OCI-LY1 (cell line): ENCODE measurements around the gene ELAVL4.

Source experiments
- H2AFZ ChIP-seq: fragments of 200-600 bp; sonication (generic), shearing (Covaris generic); 2 replicates; pipeline ENCODE4 v1.6.0; 2014; ENCODE audit warnings: antibody characterized with exemption, mild to moderate bottlenecking, low read length
- H3F3A ChIP-seq: fragments of 200-600 bp; sonication (generic), shearing (Covaris generic); 2 replicates; pipeline ENCODE4 v1.6.0; 2014; ENCODE audit warnings: mild to moderate bottlenecking, antibody characterized with exemption, low read length, moderate library complexity; ENCODE audit not compliant: insufficient read depth
- H3K27ac ChIP-seq: fragments of 200-600 bp; sonication (generic); 2 replicates; pipeline ENCODE4 v1.5.1; 2014; ENCODE audit warnings: low read length, mixed run types, mild to moderate bottlenecking, low read depth; ENCODE audit not compliant: poor library complexity, severe bottlenecking
- H3K27me3 ChIP-seq: fragments of 200-600 bp; sonication (generic); 2 replicates; pipeline ENCODE4 v1.6.0; 2014; ENCODE audit warnings: antibody characterized with exemption, mild to moderate bottlenecking, low read length, moderate library complexity; ENCODE audit not compliant: insufficient read depth
- H3K36me3 ChIP-seq: fragments of 200-600 bp; sonication (generic); 2 replicates; pipeline ENCODE4 v1.6.1; 2014; ENCODE audit warnings: mild to moderate bottlenecking, antibody characterized with exemption, low read length, moderate library complexity, mixed read lengths; ENCODE audit not compliant: insufficient read depth
- H3K4me1 ChIP-seq: fragments of 200-600 bp; sonication (generic); 2 replicates; pipeline ENCODE4 v1.5.1; 2014; ENCODE audit warnings: mild to moderate bottlenecking, low read length, moderate library complexity; ENCODE audit not compliant: insufficient read depth, severe bottlenecking
- H3K4me2 ChIP-seq: fragments of 200-600 bp; sonication (generic), shearing (Covaris generic); 2 replicates; pipeline ENCODE4 v1.6.1; 2014; ENCODE audit warnings: low read length
- H3K4me3 ChIP-seq: fragments of 200-600 bp; sonication (generic); 2 replicates; pipeline ENCODE4 v1.5.1; 2014; ENCODE audit warnings: low read length, low read depth, mild to moderate bottlenecking, mixed read lengths; ENCODE audit not compliant: poor library complexity, severe bottlenecking
- H3K79me2 ChIP-seq: fragments of 200-600 bp; shearing (Covaris generic); 2 replicates; pipeline ENCODE4 v1.6.1; 2016; ENCODE audit warnings: mixed run types, low read length, mixed read lengths; ENCODE audit not compliant: insufficient read depth
- H3K9ac ChIP-seq: fragments of 200-600 bp; sonication (generic), shearing (Covaris generic); 2 replicates; pipeline ENCODE4 v1.6.1; 2014; ENCODE audit warnings: mild to moderate bottlenecking, low read length, mixed read lengths
- H3K9me2 ChIP-seq: fragments of 200-600 bp; sonication (generic), shearing (Covaris generic); 2 replicates; pipeline ENCODE4 v1.6.1; 2014; ENCODE audit warnings: low read depth, mild to moderate bottlenecking, low read length, mixed read lengths
- H3K9me3 ChIP-seq: fragments of 200-600 bp; shearing (Covaris generic); 2 replicates; pipeline ENCODE4 v1.6.1; 2014; ENCODE audit warnings: low read length, mixed read lengths
- H4K20me1 ChIP-seq: fragments of 200-600 bp; sonication (generic), shearing (Covaris generic); 2 replicates; pipeline ENCODE4 v1.6.0; 2016; ENCODE audit warnings: mild to moderate bottlenecking, low read length; ENCODE audit not compliant: insufficient read depth
- CTCF ChIP-seq: fragments of 200-600 bp; sonication (generic), shearing (Covaris generic); IDR thresholded peaks from 2 replicates; pipeline ENCODE4 v1.5.1; 2017; ENCODE audit warnings: mild to moderate bottlenecking, antibody characterized with exemption, low read length, moderate library complexity, mixed read lengths
- EZH2 ChIP-seq: fragments of 200-600 bp; sonication (generic), shearing (Covaris generic); IDR thresholded peaks from 2 replicates; pipeline ENCODE4 v1.8.0; 2017; ENCODE audit warnings: borderline replicate concordance, mixed run types, mild to moderate bottlenecking, antibody characterized with exemption, low read length, moderate library complexity, mixed read lengths

The ELAVL4 gene

GRCh38 chr1:50237056-50237455 lies 128.3 kb downstream of the ELAVL4 start:
- Histone ChIP-seq H3F3A (no peaks in the 10 kb centered on the region), H3K9ac (no peak overlapping the region), H3K9me2 (no peaks in the 10 kb centered on the region), H3K4me2 (no peak overlapping the region), H3K27ac (no peak overlapping the region), H3K9me3 (no peaks in the 10 kb centered on the region), H3K4me1 (no peaks in the 10 kb centered on the region), H4K20me1 (no peaks in the 10 kb centered on the region), H3K79me2 (no peaks in the 10 kb centered on the region), H3K4me3 (no peak overlapping the region), H3K27me3 (0 out of 2 replicates have a peak, but pooled peaks cover 3% of the 10 kb centered on the region), H3K36me3 (no peaks in the 10 kb centered on the region), H2AFZ (no peak overlapping the region)
- TF ChIP-seq CTCF (no peak), EZH2 (no peak)

- H3K79me2 ChIP-seq, result no peaks in the 10 kb centered on the region
- no peak overlapping the region for H3K27ac ChIP-seq
- no peaks in the 10 kb centered on the region for H3F3A ChIP-seq
- H3K9me3 ChIP-seq, result no peaks in the 10 kb centered on the region
- H3K9ac ChIP-seq, result no peak overlapping the region
- no peak overlapping the region for H2AFZ ChIP-seq
- no peaks in the 10 kb centered on the region for H3K27me3 ChIP-seq
- TF ChIP-seq CTCF (no peak), EZH2 (no peak)
- H3K9me2 ChIP-seq, result no peaks in the 10 kb centered on the region
- H3K4me2 ChIP-seq, result no peak overlapping the region
- H3K36me3 ChIP-seq, result no peaks in the 10 kb centered on the region
- no peak overlapping the region for H3K4me3 ChIP-seq
- H3K4me1 ChIP-seq, result no peaks in the 10 kb centered on the region
- no peaks in the 10 kb centered on the region for H4K20me1 ChIP-seq
Measured at GRCh38 chr1:50243939-50244338, 135.2 kb downstream of the ELAVL4 start.

- no peak overlapping the region for H2AFZ ChIP-seq
- no peak overlapping the region for H3K27ac ChIP-seq
- no peak overlapping the region for H3K4me2 ChIP-seq
- H3K9me3 ChIP-seq, result no peaks in the 10 kb centered on the region
- no peak overlapping the region for H3K9ac ChIP-seq
- no peak overlapping the region for H3K4me3 ChIP-seq
- TF ChIP-seq CTCF (no peak), EZH2 (no peak)
- H4K20me1 ChIP-seq, result no peaks in the 10 kb centered on the region
- no peaks in the 10 kb centered on the region for H3K27me3 ChIP-seq
- no peaks in the 10 kb centered on the region for H3K9me2 ChIP-seq
- H3F3A ChIP-seq, result no peaks in the 10 kb centered on the region
- H3K79me2 ChIP-seq, result no peaks in the 10 kb centered on the region
- peaks cover 22% of the 10 kb centered on the region for H3K4me1 ChIP-seq
- no peaks in the 10 kb centered on the region for H3K36me3 ChIP-seq
Measured at GRCh38 chr1:50246869-50247268, 138.1 kb downstream of the ELAVL4 start.
